DMS 273 (cell line): Measurements from ENCODE around the gene LEFTY1.

Experiments
- DNase-seq: peaks from one replicate; lab custom pipeline; 2025; ENCODE audit not compliant: unreplicated experiment; lab: John Stamatoyannopoulos, UW

The LEFTY1 gene

GRCh38 chr1:225915538-225915991 is 26.6 kb upstream of the LEFTY1 start:
- DNase-seq: peak; percentile 87

GRCh38 chr1:225914947-225915346 is 26.0 kb upstream of the LEFTY1 start:
- no peak for DNase-seq

- no peak for DNase-seq
Observed at GRCh38 chr1:225914391-225914790, 25.4 kb upstream of the LEFTY1 start.

- DNase-seq: no peak
Observed at GRCh38 chr1:225911191-225912130, 22.5 kb upstream of the LEFTY1 start.

GRCh38 chr1:225909477-225909876 is 20.5 kb upstream of the LEFTY1 start:
- no peak for DNase-seq

GRCh38 chr1:225908773-225909172 is 19.8 kb upstream of the LEFTY1 start:
- DNase-seq: no peak

- no peak for DNase-seq
Observed at GRCh38 chr1:225908013-225908640, 19.2 kb upstream of the LEFTY1 start.

GRCh38 chr1:225907341-225907740 is 18.4 kb upstream of the LEFTY1 start:
- DNase-seq: no peak

GRCh38 chr1:225906467-225906866 is 17.5 kb upstream of the LEFTY1 start:
- no peak for DNase-seq

- DNase-seq: no peak
Observed at GRCh38 chr1:225903623-225904022, 14.7 kb upstream of the LEFTY1 start.

GRCh38 chr1:225899044-225899925 is 10.3 kb upstream of the LEFTY1 start:
- no peak for DNase-seq

- no peak for DNase-seq
Observed at GRCh38 chr1:225897595-225898514, 8.9 kb upstream of the LEFTY1 start.

GRCh38 chr1:225896937-225897549 is 8.1 kb upstream of the LEFTY1 start:
- no peak for DNase-seq

- DNase-seq: no peak
Observed at GRCh38 chr1:225896494-225896893, 7.5 kb upstream of the LEFTY1 start.

GRCh38 chr1:225892307-225892706 is 3.4 kb upstream of the LEFTY1 start:
- DNase-seq: no peak

GRCh38 chr1:225891229-225891972 is 2.5 kb upstream of the LEFTY1 start:
- no peak for DNase-seq

GRCh38 chr1:225890346-225891228 is 1.6 kb upstream of the LEFTY1 start:
- no peak for DNase-seq

GRCh38 chr1:225889743-225890142 is 797 bp upstream of the LEFTY1 start:
- DNase-seq: no peak
